CD14-positive monocyte (primary cell): ENCODE data around the gene ARHGAP44. TPM values are rescaled to one million over a fixed set of nuclear protein-coding genes. Genes with fewer than 3 reads are reported as not detected.

Source experiments
- DNase-seq, 3 donors: peaks; one replicate each; pipeline ENCODE4 v3.0.0-alpha.2; 2011 to 2022
- H2AFZ ChIP-seq: 2 replicates; pipeline ENCODE4 v1.6.0; 2012; ENCODE audit warnings: mild to moderate bottlenecking, low read depth, low read length, inconsistent platforms; ENCODE audit not compliant: insufficient read depth, poor library complexity, severe bottlenecking
- H3K27ac ChIP-seq, 2 donors: 1 replicate in 1 of 2; 2 replicates in 1 of 2; pipeline ENCODE4 v1.5.1; 2012 to 2013; ENCODE audit warnings: low read length in 2 of 2, control low read depth in 1 of 2, inconsistent platforms in 1 of 2, low read depth in 1 of 2, mild to moderate bottlenecking in 1 of 2
- H3K27me3 ChIP-seq, 2 donors: one replicate each; pipeline versions ENCODE4 v1.6.0 to v1.6.1; 2011 to 2013; ENCODE audit warnings: low read length in 2 of 2; ENCODE audit not compliant: control insufficient read depth in 2 of 2, insufficient read depth in 2 of 2
- H3K36me3 ChIP-seq, 2 donors: replicated peaks in 1 of 2; 1 replicate in 1 of 2; 2 replicates in 1 of 2; pipeline versions ENCODE4 v1.5.1 to v1.6.1; 2012 to 2013; ENCODE audit warnings: low read length in 2 of 2, control low read depth in 1 of 2, inconsistent platforms in 1 of 2, mild to moderate bottlenecking in 1 of 2; ENCODE audit not compliant: insufficient read depth in 2 of 2, control insufficient read depth in 1 of 2
- H3K4me1 ChIP-seq, 2 donors: 1 replicate in 1 of 2; 2 replicates in 1 of 2; pipeline versions ENCODE4 v1.5.1 to v1.6.1; 2012 to 2013; ENCODE audit warnings: low read length in 2 of 2, control low read depth in 1 of 2, inconsistent platforms in 1 of 2, mild to moderate bottlenecking in 1 of 2, moderate library complexity in 1 of 2; ENCODE audit not compliant: insufficient read depth in 2 of 2, control insufficient read depth in 1 of 2
- H3K4me2 ChIP-seq: replicated peaks from 2 replicates; pipeline ENCODE3; 2012; ENCODE audit warnings: low read length, moderate library complexity, mild to moderate bottlenecking; ENCODE audit not compliant: poor library complexity, severe bottlenecking; ENCODE audit errors: extremely low read depth
- H3K4me3 ChIP-seq, 3 experiments: fragments of 200-600 bp in 1 of 3; sonication (generic) in 1 of 3; replicated peaks in 1 of 3; 1 replicate in 2 of 3; 2 replicates in 1 of 3; pipeline ENCODE4 v1.5.1; 2011 to 2013; ENCODE audit warnings: low read length in 3 of 3, mild to moderate bottlenecking in 3 of 3, control low read depth in 2 of 3, low read depth in 2 of 3, inconsistent platforms in 1 of 3, moderate library complexity in 1 of 3
- H3K79me2 ChIP-seq: 2 replicates; pipeline ENCODE4 v1.6.0; 2012; ENCODE audit warnings: mild to moderate bottlenecking, control low read depth, inconsistent platforms, low read length, moderate library complexity; ENCODE audit not compliant: insufficient read depth
- H3K9ac ChIP-seq: 2 replicates; pipeline ENCODE4 v1.6.0; 2017; ENCODE audit warnings: low read length, mild to moderate bottlenecking; ENCODE audit not compliant: insufficient read depth, poor library complexity, severe bottlenecking
- H3K9me3 ChIP-seq, 2 donors: replicated peaks in 1 of 2; 1 replicate in 1 of 2; 2 replicates in 1 of 2; pipeline versions ENCODE4 v1.5.1 to v1.6.1; 2012 to 2013; ENCODE audit warnings: low read length in 2 of 2, control low read depth in 1 of 2; ENCODE audit not compliant: control insufficient read depth in 1 of 2, insufficient read depth in 1 of 2
- H4K20me1 ChIP-seq: 2 replicates; pipeline ENCODE4 v1.6.0; 2012; ENCODE audit warnings: mild to moderate bottlenecking, low read length, control low read depth, moderate library complexity; ENCODE audit not compliant: insufficient read depth
- H3K27ac Mint-ChIP-seq, 7 donors: one replicate each; pipeline ENCODE4 v1.8.0; 2020; ENCODE audit warnings: mild to moderate bottlenecking in 7 of 7, mixed read lengths in 7 of 7, moderate library complexity in 6 of 7, inconsistent platforms in 2 of 7
- H3K27me3 Mint-ChIP-seq, 3 donors: one replicate each; pipeline ENCODE4 v1.8.0; 2021 to 2022; ENCODE audit warnings: low read depth in 3 of 3, mild to moderate bottlenecking in 3 of 3, mixed read lengths in 3 of 3, moderate library complexity in 3 of 3, inconsistent platforms in 1 of 3
- H3K36me3 Mint-ChIP-seq, 2 donors: one replicate each; pipeline ENCODE4 v1.8.0; 2020; ENCODE audit warnings: mixed read lengths in 2 of 2, inconsistent platforms in 1 of 2, mild to moderate bottlenecking in 1 of 2
- H3K4me1 Mint-ChIP-seq: one replicate; pipeline ENCODE4 v1.8.0; 2020; ENCODE audit warnings: mild to moderate bottlenecking, mixed read lengths
- H3K4me3 Mint-ChIP-seq, 2 donors: one replicate each; pipeline ENCODE4 v1.8.0; 2020; ENCODE audit warnings: mild to moderate bottlenecking in 2 of 2, mixed read lengths in 2 of 2, moderate library complexity in 1 of 2
- H3K9me3 Mint-ChIP-seq, 7 donors: one replicate each; pipeline ENCODE4 v1.8.0; 2020 to 2022; ENCODE audit warnings: mixed read lengths in 7 of 7, mild to moderate bottlenecking in 6 of 7, moderate library complexity in 6 of 7, inconsistent platforms in 2 of 7
- WGBS: methylation state at CpG from one replicate; pipeline ENCODE4 v1.1.5; 2013; ENCODE audit warnings: missing lambda C conversion rate; ENCODE audit not compliant: insufficient coverage; 5-methylcytosine and 5-hydroxymethylcytosine counted together
- intact Hi-C, 2 donors: fragments of 100-400 bp; cut with micrococcal nuclease; formaldehyde crosslinking; loops; one replicate each; pipeline versions ENCODE4 v1.15.0 to v1.15.1; 2023
- polyA plus RNA-seq, 3 donors: library from polyadenylated mRNA; depleted of rRNA in 1 of 3; unstranded in 2 of 3; stranded (reverse) in 1 of 3; fragments of 300-500 nt in 2 of 3; fragments of >200 nt in 1 of 3; fragmentation: Illumina TruSeq in 2 of 3; gene quantifications; 1 replicate in 2 of 3; 2 replicates in 1 of 3; pipeline ENCODE4 v1.2.3, GENCODE V29; 2012 to 2021
- TF ChIP-seq, protein P1 (sequence below): fragments of 200-600 bp; IDR thresholded peaks from one replicate; pipeline ENCODE4 v1.8.0; 2022; ENCODE audit warnings: antibody characterized with exemption, mild to moderate bottlenecking

ARHGAP44 gene
- polyA plus RNA-seq, 3 donors = not detected

DNA sequence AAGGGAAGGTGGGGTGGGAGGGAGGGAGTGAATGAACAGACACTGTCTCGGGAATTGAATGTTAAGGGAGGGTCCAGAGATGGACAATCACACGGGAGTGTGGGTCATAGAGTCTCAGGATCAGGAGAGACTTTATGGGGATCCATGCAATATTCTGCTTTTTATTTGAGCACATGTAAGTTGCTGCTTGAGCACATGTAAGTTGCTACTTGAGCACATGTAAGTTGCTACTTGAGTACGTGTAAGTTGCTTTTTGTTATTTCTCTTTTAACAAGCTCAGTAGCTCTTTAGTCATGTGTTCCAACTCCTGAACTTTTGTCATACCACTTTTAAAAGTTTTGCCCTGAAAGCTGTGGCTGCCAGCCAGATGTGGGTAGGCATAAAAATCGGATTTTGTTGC is 110.3 kb downstream of the ARHGAP44 start:
- Histone ChIP-seq H3K27me3 (no peaks in the 10 kb centered on the region), H2AFZ (no peak overlapping the region), H3K9me3 (peaks cover 46 to 50% of the 10 kb centered on the region in 2 donors), H3K36me3 (no peaks in the 10 kb centered on the region), H4K20me1 (no peaks in the 10 kb centered on the region), H3K4me3 (no peak overlapping the region), H3K9ac (no peak overlapping the region), H3K4me1 (no peaks in the 10 kb centered on the region), H3K27ac (no peak overlapping the region), H3K4me2 (no peak overlapping the region), H3K79me2 (no peaks in the 10 kb centered on the region)
- TF ChIP-seq, protein P1, sequence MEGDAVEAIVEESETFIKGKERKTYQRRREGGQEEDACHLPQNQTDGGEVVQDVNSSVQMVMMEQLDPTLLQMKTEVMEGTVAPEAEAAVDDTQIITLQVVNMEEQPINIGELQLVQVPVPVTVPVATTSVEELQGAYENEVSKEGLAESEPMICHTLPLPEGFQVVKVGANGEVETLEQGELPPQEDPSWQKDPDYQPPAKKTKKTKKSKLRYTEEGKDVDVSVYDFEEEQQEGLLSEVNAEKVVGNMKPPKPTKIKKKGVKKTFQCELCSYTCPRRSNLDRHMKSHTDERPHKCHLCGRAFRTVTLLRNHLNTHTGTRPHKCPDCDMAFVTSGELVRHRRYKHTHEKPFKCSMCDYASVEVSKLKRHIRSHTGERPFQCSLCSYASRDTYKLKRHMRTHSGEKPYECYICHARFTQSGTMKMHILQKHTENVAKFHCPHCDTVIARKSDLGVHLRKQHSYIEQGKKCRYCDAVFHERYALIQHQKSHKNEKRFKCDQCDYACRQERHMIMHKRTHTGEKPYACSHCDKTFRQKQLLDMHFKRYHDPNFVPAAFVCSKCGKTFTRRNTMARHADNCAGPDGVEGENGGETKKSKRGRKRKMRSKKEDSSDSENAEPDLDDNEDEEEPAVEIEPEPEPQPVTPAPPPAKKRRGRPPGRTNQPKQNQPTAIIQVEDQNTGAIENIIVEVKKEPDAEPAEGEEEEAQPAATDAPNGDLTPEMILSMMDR = no peak
- intact Hi-C loops = no loop called here
- H3K4me3 Mint-ChIP-seq = no peak overlapping the region
- peaks cover 0 to 3% (median 2%) of the 10 kb centered on the region in 3 donors for H3K27me3 Mint-ChIP-seq
- H3K4me1 Mint-ChIP-seq = no peaks in the 10 kb centered on the region
- H3K27ac Mint-ChIP-seq = no peak overlapping the region
- H3K36me3 Mint-ChIP-seq = no peaks in the 10 kb centered on the region
- peaks cover 17 to 57% (median 36%) of the 10 kb centered on the region in 7 donors for H3K9me3 Mint-ChIP-seq
- no peak for DNase-seq
- WGBS = 50% methylated on average over 2 of the region's 4 CpGs

DNA sequence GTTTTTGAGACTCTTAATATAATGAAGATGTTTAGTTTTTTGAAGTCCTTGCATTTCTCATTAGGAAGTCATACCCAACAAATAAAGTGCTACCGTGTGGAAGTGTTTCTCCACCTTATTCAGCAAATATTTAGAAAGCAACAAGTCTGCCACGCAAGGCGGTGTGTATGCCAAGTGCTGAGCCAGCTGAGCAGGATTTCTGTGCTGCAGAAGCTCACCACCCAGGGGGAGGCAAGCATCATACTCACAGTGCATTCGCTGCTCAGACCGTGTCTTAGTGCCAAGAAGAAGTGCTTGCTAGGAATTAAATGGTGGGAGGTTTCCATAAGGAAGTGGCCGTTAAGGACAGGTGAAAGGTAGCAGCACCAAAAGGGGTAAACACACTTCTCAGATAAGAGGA is 111.2 kb downstream of the ARHGAP44 start:
- TF ChIP-seq, protein P1 = no peak
- Mint-ChIP-seq H3K27ac (no peak overlapping the region), H3K27me3 (peaks cover 0 to 3% (median 2%) of the 10 kb centered on the region in 3 donors), H3K36me3 (no peaks in the 10 kb centered on the region), H3K9me3 (peaks cover 17 to 49% (median 38%) of the 10 kb centered on the region in 7 donors), H3K4me1 (no peaks in the 10 kb centered on the region), H3K4me3 (no peak overlapping the region)
- H3K27me3 ChIP-seq = no peaks in the 10 kb centered on the region
- no peak overlapping the region for H3K27ac ChIP-seq
- no peak overlapping the region for H2AFZ ChIP-seq
- no peaks in the 10 kb centered on the region for H4K20me1 ChIP-seq
- no peaks in the 10 kb centered on the region for H3K36me3 ChIP-seq
- no peaks in the 10 kb centered on the region for H3K79me2 ChIP-seq
- no peak overlapping the region for H3K9ac ChIP-seq
- peaks cover 45 to 53% of the 10 kb centered on the region in 2 donors for H3K9me3 ChIP-seq
- no peak for DNase-seq
- H3K4me1 ChIP-seq = no peaks in the 10 kb centered on the region
- no peak overlapping the region for H3K4me3 ChIP-seq
- 91% methylated on average over 5 of the region's 6 CpGs for WGBS
- no peak overlapping the region for H3K4me2 ChIP-seq
- intact Hi-C loops = no loop called here
